GM12801 (cell line): ENCODE measurements around the gene CNGA1.

ENCODE experiments used
- TF ChIP-seq, protein P1 (sequence below): IDR thresholded peaks from one replicate; pipeline ENCODE4 v1.5.1; 2011; ENCODE audit warnings: control low read depth; ENCODE audit not compliant: insufficient read length; ENCODE audit errors: extremely low read depth

Gene CNGA1

DNA sequence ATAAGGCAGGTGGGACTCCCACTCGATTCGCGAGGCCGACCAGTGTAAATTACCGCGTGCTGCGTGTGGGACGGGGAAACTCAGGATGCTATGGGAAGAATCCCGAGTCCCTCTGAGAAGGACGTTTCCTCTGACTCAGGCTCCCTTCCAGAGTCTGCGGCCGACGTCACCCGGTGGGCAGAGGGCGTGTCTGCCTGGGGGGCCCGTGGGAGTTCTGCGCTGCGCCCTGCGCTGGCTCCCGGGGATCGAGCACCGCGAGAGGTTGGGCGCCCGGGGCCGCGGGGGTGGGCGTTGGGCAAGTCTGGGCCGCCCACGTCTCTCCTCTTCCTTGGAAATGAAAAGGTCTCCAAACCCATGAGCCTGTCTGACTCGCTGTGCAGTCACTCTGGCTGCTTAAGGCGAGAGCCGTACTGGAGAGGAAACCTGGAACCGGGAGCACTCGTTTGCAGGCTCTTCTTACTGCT lies 659 bp upstream of the CNGA1 start:
- TF ChIP-seq, protein P1, sequence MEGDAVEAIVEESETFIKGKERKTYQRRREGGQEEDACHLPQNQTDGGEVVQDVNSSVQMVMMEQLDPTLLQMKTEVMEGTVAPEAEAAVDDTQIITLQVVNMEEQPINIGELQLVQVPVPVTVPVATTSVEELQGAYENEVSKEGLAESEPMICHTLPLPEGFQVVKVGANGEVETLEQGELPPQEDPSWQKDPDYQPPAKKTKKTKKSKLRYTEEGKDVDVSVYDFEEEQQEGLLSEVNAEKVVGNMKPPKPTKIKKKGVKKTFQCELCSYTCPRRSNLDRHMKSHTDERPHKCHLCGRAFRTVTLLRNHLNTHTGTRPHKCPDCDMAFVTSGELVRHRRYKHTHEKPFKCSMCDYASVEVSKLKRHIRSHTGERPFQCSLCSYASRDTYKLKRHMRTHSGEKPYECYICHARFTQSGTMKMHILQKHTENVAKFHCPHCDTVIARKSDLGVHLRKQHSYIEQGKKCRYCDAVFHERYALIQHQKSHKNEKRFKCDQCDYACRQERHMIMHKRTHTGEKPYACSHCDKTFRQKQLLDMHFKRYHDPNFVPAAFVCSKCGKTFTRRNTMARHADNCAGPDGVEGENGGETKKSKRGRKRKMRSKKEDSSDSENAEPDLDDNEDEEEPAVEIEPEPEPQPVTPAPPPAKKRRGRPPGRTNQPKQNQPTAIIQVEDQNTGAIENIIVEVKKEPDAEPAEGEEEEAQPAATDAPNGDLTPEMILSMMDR: no peak

DNA sequence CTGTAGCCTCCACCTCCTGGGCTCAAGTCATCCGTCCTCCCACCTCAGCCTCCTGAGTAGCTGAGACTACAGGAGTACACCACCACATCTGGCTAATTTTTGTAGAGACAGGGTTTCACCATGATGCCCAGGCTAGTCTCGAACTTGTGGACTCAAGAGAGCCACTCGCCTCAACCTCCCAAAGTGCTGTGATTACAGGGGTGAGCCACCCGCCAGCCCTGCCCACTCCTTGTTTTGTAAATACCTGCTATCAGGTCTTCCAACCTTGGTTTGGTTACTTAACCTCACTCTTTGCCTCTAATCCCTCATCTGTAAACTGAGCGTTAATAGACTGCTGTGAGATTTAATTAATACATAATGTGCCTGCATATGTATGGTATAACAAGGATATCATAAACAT lies 803 bp downstream of the CNGA1 start:
- TF ChIP-seq, protein P1: no peak

DNA sequence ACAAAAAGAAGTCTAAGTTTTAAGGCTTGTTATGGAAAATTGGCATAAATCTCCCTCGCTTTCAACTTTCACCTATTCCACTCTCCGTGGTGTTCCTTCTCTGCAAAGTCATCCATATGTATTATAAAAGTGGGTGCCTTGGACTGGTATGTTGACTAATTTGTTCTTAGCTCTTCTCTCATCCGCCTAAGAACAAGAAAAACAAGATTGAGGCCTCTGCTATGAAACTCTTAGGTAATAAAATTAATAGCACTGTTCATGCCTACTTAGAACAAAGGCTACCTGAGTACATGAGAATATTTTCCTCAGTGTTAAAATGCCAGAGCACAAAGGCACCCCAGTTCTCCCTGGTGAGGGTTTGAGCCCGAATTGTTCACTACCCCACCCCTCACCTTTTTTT lies 1.3 kb downstream of the CNGA1 start:
- TF ChIP-seq, protein P1: no peak

DNA sequence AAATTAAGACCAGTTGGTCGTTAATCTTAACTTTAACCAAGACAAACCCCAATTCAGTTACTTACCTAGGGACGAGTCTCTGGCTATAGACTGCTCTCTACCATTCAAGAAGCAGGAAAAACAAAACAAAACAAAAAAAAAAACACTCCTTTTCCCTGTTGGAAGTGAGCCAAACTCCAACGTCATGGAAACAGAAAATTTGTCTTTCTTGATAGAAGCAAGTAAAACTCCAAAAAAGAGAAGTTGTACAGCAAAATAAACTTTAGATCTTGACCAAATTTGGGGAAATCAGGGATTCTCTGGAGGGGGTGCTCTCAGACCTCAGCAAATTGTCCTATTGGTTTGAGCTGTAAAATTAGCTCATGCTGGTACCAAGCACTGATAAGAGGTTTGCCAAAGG lies 3.7 kb downstream of the CNGA1 start:
- TF ChIP-seq, protein P1: no peak

DNA sequence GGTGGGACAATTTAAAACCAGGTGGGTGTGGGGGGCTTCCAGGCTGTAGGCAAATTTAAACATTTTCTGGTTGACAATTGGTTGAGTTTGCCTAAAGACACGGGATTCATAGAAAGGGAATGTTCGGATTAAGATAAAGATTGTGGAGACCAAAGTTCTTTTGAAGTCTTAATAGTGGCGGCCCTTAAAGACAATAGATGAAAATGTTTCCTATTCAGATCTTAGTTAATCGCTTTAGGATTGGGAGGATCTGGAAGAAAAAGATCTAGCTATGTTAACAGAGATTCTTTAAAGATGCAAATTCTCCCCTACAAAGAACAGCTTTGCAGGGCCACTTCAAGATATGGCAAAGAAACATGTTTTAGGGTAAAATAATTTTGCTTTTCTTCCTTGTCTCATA lies 4.8 kb downstream of the CNGA1 start:
- TF ChIP-seq, protein P1: no peak

DNA sequence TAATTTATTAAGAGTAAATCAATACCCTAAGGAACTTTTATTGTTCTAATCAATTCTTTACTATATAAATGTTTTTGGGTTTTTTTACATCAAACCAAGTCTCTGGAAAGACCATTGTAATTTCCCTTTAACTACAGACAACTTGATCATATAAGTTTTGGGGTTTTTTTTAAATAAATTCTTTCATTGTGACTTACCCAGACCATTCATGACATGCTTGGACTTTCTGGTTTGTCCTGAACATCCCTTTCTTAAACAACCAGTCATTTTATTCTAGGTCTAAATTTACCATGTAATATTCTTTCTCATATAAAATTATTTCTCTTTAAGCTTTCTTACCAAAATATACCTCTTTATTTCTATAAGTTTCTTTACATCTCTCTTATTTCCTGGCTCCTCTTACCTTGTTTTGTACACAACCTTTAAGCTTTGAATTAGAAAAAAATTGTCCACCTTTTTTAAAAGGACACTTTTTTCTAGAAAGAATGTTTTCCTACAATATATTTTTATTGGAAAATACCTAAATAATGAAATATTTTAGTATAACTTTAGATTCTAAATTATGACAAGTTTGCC lies 8.4 kb downstream of the CNGA1 start:
- TF ChIP-seq, protein P1: no peak

DNA sequence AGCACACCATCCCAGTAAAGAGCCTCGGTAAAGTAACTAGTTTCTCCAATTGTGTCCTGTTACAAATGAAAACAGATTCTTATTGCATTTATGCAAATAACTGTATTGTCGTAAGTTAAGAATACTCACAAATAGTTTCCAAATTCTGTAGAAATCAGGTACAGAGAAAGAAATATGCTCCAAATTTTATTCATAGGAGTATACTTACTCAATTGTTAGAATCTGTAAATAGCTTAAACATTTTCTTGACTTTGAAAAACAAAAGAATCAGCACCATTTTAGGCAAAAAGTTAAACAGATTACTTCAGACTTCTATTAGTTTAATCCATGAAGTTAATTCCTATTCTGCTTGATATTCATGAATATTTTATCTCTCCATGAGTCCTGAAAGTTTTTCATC lies 10.7 kb downstream of the CNGA1 start:
- TF ChIP-seq, protein P1: no peak

DNA sequence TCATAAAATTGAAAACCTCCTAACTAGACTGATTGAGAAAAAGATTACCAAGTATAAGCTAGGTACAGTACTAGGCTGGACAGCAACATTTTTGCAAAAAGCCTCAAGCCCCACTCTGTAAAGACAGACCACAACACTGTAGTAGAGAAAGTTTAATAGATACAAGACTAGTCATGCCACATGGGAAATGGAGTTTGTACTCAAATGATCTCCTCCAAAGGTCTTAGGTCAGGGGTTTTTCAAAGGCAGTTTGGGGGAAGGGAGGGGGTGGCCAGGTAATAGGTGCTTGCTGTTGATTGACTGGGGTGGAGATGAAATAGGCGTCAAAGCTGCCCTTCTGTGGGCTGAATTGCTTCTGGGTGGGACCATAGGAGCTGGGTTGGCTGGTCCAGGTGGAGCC lies 14.2 kb downstream of the CNGA1 start:
- TF ChIP-seq, protein P1: no peak
